Stimulated activated CD8-positive, alpha-beta memory T cell treated with anti-CD3 and anti-CD28 coated beads, Interleukin-2, amount 100 ng/mL, for 48 hours (primary cell): Measurements from ENCODE around the gene DIP2A.
A peak's percentile ranks its signal among the peaks of the same experiment; 100 is the strongest.

ENCODE experiments used
- DNase-seq, 2 donors: peaks; one replicate each; pipeline ENCODE4 v3.0.0-alpha.2; 2020; ENCODE audit warnings: low read depth in 2 of 2

DIP2A gene

GRCh38 chr21:46532080-46532479 is 73.4 kb downstream of the DIP2A start:
- DNase-seq: no peak

- DNase-seq: no peak
These were observed 78.3 kb downstream of the DIP2A start for GRCh38 chr21:46537026-46537425.

GRCh38 chr21:46538262-46538661 is 79.6 kb downstream of the DIP2A start:
- no peak for DNase-seq

GRCh38 chr21:46538851-46539666 is 80.4 kb downstream of the DIP2A start:
- DNase-seq: no peak

GRCh38 chr21:46540087-46540710 is 81.5 kb downstream of the DIP2A start:
- no peak for DNase-seq

- no peak for DNase-seq
These were observed 84.0 kb downstream of the DIP2A start for GRCh38 chr21:46542588-46543124.

GRCh38 chr21:46543306-46543705 is 84.6 kb downstream of the DIP2A start:
- no peak for DNase-seq

GRCh38 chr21:46544003-46544402 is 85.3 kb downstream of the DIP2A start:
- DNase-seq: no peak

- DNase-seq: no peak
These were observed 86.1 kb downstream of the DIP2A start for GRCh38 chr21:46544824-46545223.

GRCh38 chr21:46545363-46545762 is 86.7 kb downstream of the DIP2A start:
- DNase-seq: no peak

GRCh38 chr21:46545911-46546310 is 87.2 kb downstream of the DIP2A start:
- no peak for DNase-seq

- no peak for DNase-seq
These were observed 88.1 kb downstream of the DIP2A start for GRCh38 chr21:46546799-46547198.

- DNase-seq: no peak
These were observed 91.0 kb downstream of the DIP2A start for GRCh38 chr21:46549650-46550049.

GRCh38 chr21:46550116-46550941 is 91.6 kb downstream of the DIP2A start:
- DNase-seq: no peak

- DNase-seq: peak; percentile 26 to 34
These were observed 93.0 kb downstream of the DIP2A start for GRCh38 chr21:46551636-46552241.

GRCh38 chr21:46552274-46552673 is 93.6 kb downstream of the DIP2A start:
- no peak for DNase-seq

- no peak for DNase-seq
These were observed 94.2 kb downstream of the DIP2A start for GRCh38 chr21:46552865-46553379.

GRCh38 chr21:46553993-46554392 is 95.3 kb downstream of the DIP2A start:
- DNase-seq: no peak

GRCh38 chr21:46554431-46555224 is 95.9 kb downstream of the DIP2A start:
- no peak for DNase-seq

- DNase-seq: no peak
These were observed 96.5 kb downstream of the DIP2A start for GRCh38 chr21:46555225-46555617.

- DNase-seq: no peak
These were observed 97.0 kb downstream of the DIP2A start for GRCh38 chr21:46555678-46556077.
